HG02642 (cell line): ENCODE measurements around the gene CSNK1G1.

Experiments used
- ATAC-seq: cut with Tn5 transposase; IDR thresholded peaks from one replicate; pipeline ENCODE4 v1.9.1; 2021; ENCODE audit warnings: mild to moderate bottlenecking; ENCODE audit not compliant: unreplicated experiment, poor library complexity

The CSNK1G1 gene

DNA sequence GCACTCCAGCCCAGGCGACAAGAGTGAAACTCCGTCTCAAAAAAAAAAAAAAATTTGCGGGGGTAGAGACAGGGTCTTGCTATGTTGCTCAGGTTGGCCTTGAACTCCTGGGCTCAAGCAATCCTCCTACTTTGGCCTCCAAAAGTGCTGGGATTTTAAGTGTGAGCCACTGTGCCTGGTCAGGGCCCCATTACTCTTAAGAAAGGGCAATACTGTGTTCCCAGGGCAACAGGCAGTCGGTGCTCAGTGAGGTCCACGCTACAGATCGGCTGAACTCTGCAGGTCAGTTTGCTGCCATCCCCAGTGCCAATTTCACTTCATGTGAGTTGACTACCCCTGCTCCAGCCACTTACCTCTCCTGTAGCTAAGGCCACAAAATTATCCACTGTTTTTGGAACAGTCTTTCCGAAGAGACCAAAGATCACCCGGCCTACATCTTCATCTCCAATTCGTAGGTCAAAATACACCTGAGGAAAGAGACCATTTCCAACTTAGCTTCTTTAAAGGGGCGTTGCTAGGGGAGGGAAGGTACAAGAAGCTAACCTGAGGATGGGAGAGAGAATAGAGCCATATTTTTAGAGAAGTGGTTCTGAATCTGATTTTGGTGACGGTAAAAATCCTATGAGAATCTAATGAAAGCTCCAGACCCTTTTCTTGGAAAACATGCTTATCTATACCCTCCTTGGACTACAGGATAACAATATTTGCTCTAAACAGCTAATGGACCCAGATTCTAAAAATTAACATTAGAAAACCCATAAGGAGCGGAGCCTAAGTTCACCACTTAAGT is 194.1 kb downstream of the CSNK1G1 start:
- no peak for ATAC-seq

DNA sequence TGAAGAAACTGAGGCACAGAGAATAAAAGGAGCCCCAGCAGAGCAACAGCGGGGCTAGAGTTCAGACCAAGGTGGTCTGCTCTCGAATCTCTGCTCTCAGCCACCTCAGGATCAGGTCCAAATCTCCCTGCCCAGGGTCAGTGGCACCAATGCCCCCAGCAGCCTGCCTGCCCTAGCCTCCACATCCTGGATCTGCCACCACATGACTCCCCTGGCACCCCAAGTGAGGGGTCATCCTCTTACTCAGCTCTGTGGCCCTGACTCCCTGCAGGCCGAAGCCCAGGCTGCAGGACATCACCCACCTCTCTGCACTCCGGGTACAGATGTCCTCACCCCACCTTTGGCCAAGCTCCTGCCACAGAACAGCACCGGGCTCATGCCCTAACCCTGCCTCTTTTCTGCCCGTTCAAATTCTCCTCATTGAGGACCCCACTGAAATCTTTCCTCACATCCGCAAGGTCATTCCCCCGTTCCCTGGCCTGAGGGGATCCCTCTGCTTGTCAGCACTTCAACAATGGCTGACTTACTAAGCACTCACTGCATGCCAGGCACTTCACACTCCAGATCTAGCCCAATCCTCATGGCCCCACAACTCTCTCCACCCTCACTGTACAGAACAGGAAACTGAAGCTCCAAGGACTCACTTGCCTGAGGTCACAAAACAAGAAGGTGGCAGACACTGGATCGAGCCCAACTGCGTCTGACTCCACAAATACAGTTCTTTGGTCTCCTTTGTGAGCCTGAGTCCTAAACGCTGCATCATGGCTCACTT is 197.4 kb downstream of the CSNK1G1 start:
- no peak for ATAC-seq

DNA sequence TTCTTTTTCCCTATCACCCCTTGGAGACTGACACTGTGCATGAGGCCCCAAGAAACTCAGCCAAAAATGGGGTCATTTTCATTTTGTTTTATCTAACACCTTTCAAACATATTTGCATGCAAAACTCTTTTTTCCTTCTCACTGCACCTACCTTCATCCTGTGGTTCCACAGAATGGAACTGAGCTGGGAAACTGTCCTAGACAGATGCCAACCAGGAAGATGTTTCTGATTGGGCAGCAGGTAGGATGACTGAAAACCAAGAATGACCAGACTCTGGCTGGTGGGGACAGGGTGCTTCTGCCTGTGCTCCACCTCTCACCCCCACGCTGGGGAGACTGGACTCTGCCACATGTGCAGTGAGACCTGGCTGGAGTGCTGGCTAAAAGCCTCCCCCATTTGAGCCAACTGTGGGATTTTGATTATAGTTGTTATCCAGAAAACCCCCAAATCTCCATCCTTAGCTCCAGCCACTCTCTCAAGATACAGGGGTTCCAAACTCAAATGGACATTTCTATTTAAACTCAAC is 198.3 kb downstream of the CSNK1G1 start:
- no peak for ATAC-seq

DNA sequence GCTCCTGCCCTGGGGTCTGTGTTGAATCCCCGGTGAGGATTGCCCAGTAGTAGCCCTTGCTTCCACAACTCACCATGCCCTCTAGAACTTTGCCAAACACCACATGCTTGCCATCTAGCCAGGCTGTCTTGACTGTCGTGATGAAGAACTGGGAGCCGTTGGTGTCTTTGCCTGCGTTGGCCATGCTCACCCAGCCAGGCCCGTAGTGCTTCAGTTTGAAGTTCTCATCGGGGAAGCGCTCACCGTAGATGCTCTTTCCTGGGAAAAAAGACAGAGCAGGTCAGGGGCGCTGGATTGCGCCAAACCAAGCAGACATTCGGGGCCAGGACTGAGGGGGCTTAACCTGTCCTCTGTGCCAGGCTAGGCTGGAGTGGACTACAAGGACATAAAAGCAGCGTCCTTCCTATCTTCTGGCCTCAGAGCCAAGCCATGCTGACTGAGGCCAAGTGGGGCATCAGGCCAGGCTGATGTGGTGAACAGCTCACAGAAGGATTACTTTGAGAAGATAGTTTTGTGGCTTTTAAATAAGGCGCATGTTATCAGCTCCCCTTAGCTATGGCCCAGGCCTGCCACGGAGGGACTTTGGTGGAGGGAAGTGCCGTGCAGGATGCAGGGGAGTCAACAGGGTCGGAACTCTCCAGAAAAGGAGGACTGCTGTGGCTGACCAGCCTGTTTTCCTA is 199.2 kb downstream of the CSNK1G1 start:
- ATAC-seq, result no peak

DNA sequence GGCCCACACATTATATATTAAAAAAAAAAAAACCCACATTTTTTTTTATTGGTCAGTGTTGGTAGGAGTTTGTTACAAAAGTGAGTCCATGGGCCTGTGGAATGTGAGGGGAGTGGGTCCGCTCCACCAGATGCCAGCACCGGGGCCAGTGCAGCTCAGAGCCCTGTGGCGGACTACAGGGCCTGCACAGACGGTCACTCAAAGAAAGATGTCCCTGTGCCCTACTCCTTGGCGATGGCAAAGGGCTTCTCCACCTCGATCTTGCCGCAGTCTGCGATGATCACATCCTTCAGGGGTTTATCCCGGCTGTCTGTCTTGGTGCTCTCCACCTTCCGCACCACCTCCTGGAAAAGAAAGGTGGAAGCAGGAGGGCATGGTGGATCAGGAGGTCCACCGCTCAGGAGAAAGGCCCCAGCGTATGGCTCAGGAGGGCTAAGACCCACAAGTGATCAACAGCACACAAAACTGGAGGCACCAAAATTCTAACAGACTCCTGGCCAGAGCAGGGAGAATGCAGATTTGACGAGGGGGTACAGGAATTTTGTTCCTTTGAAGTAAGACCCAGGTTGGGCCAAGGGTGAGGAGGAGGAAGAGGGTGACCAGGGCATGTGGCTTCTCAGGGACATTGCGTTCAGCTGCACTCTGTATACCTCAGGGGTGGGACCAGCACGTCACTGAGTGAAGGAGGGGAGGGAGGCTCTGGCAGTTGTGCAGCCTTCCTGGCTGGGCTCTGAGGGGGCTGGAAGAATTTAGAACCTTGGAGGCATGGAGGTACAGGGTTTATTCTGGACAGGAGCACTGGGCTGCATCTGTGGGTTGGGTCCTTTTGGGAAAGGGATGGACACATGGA is 199.9 kb downstream of the CSNK1G1 start:
- no peak for ATAC-seq

DNA sequence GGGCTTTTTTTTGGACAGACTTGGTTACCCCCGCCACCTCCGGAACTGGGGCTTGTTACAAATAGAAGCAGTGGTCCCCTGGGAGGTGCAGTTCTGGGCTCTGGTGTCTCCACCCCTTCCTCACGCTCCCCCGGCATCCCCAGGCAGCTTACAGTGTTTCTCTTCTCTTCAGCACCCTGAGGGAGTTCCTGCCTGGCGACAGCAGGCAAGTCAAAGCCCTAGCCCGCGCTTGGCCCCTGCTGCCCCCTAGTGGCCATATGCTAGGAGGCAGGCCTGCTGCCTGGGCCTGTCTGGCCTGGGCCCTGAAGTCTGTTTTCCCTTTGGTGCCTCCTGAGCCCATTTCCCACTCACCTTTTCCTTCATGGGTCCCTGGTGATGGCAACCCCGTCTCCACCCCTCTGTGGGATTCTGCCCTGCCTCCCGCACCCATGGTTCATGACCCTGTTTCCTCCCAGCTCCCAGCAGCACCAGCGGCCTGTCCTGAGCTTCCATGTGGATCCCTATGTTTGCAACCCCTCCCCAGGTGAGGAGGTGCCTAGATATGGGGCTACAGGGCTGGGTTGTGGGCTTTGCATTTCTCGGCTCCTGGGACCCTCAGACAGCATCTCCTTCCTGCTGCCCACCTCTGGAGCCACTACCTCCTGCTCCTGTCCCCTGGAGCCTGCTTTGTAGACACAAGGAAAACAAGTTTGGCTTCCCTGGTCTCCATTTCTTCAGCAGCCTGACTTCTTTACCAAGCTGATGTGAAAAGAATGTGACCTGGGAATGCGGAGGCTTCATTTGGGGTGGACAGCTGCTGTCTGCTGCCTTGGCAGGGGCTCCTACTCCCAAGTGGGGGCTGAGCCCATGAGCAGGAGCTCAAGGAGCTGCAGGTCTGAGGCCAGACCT is 202.2 kb downstream of the CSNK1G1 start:
- ATAC-seq, result peak; percentile 54

DNA sequence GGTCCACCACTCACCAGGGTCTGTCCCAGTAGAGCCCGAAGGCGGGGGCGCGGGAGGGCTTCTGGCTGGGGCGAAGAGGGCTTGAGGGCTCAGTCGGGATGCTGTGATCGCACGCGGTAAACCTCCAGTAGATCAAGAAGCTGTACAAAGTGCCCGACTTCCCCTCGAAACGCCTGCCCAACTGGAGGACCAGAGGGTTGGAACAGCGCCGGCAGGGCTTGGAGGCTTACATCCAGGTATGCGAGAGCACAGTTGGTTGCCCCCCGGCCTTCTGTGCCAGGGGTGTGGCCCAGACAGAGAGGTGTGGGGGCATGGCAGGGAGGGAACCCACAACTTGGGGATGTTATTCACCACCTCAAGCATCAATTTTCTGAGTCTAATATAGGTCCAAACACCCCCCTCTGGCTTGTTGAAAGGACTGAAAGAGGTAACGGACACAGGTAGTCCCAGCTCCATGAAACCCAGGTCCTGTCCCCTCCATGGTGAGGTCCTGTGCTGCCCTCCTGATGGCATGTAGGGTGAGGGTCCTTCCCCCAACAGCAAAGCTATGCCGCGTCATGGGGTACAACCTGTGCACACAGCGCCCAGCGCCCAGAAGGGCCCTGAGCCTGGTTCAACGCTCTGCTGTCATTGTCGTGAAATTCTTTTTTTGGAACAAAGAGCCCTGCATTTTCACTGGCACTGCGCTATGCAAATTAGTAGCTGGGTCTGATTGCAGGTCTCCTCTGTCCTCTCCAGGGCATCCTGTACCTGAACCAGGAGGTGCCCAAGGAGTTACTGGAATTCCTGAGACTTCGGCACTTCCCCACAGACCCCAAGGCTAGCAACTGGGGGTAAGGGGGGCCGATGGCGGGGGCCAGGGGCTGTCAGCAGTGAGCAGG is 203.2 kb downstream of the CSNK1G1 start:
- ATAC-seq, result peak; percentile 12

DNA sequence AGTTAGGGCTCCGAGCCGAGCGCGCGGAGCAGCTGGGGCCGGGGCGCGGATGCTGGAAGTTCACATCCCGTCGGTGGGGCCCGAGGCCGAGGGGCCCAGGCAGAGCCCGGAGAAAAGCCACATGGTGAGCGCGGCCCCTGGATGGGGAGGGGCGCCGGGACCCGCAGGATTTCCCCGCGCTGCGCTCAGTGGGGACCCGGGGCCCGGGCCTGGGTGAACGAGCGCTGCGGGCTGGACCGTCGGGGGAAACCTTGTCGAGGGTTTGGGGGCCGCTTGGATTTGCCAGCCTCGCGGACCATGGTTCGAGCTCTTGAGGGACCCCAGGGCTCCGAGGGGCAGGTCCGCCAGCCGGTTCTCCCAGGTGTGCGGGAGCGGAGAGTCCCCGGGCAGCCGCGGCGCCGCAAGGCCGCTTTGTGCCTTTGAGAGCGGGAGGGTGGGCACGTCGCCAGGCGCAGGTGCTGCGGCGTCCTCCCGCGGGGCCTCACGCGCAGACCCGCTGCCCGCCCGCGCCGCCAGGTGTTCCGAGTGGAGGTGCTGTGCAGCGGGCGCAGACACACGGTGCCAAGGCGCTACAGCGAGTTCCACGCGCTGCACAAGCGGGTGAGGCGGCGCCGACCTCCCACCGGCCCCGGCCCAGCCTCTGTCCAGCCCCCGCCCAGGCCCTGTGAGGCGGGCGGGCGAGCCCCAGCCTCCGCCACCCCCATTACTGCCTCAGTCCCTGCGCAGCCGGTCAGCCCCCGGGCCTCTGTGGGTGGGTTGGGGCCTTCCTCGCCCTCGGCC is 204.1 kb downstream of the CSNK1G1 start, which contains the start of gene SNX22:
SNX22 (plus strand) TSS at position 5 of the 780 bp plus-strand sequence; CDS start at position 50, 45 bp downstream.
- ATAC-seq, result peak; percentile 10

DNA sequence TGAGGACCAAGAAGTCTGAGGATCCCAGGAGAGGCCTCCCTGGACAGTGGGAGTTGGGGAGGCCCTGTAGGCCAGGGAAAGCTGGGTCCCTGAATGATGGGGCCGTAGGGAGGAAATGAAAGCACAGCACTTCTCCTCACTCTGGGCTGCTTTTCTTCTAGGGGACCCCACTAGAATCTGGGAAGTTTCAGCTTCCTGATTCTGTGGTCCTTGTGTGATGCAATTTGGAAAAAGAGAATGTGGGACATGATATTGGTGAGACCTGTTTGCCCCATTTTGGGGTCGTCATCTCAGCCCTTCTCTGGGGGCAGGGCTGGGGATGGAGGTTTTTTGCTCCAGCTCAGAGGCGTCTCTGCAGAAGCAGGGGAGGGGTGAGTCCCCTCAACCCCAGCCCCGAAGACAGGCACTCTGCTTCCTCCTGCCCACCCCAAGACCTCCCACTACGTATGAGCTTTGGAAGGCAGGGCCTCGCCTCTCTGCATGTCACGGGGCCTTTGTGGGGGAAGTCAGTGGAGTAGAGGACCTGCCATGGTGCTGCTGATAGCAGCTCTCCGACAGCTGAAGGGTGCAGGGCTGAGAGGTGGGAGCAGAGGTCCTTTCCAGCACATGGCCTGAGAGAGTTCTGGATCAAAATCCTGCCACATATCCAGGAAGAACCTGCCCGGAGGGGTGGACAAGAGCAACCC is 205.9 kb downstream of the CSNK1G1 start:
- no peak for ATAC-seq

DNA sequence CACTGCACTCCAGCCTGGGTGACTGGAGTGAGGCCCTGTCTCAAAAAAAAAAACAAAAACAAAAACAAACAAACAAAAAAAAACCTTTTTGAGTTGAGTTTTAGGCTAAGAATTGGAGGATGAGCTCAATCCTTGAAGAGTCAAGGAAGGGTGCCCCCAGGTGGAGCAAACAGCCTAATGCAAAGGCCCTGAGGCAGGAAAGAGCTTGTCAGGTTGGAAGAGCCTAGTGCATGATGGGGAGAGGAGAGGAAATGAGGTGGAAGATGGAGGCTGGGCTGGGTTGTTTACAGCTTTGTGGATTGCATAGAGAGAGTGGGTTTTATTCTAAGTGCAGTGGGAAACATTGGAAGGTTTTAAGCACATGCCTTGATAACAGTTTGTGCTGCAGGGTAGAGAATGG is 206.5 kb downstream of the CSNK1G1 start:
- ATAC-seq, result no peak

DNA sequence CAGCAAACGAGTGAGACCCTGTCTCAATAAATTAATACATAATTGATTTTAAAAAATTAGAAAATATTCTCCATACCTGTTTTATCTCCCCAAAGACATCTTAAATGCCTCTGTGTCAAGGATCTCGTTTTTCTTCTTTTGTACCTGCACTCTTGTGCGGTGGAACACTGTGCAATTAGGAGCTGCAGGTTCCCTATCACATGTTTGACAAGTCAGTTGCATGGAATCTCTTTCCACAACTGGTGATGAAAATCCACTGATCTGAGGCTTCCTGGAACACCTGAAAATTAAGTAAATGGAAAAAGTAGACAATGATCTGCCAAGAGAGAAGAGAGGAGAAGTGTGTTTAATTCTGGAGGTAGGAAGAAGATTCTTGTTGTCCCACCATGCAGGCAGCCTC is 207.4 kb downstream of the CSNK1G1 start:
- no peak for ATAC-seq

DNA sequence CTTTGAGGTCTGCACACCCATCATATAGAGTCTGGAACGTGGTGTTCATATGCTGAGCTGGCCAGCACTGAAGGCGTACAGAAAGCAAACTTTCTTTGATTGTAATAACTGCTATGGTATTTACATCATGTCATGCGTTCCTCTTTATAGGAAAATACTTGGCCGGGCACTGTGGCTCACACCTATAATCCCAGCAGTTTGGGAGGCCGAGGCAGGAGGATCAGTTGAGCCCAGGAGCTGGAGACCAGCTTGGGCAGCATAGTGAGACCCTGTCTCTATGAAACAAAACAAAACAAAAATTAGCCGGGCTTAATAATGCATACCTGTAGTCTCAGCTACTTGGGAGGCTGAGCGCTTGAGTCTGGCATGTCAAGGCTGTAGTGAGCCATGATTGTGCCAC is 207.8 kb downstream of the CSNK1G1 start:
- ATAC-seq, result no peak

DNA sequence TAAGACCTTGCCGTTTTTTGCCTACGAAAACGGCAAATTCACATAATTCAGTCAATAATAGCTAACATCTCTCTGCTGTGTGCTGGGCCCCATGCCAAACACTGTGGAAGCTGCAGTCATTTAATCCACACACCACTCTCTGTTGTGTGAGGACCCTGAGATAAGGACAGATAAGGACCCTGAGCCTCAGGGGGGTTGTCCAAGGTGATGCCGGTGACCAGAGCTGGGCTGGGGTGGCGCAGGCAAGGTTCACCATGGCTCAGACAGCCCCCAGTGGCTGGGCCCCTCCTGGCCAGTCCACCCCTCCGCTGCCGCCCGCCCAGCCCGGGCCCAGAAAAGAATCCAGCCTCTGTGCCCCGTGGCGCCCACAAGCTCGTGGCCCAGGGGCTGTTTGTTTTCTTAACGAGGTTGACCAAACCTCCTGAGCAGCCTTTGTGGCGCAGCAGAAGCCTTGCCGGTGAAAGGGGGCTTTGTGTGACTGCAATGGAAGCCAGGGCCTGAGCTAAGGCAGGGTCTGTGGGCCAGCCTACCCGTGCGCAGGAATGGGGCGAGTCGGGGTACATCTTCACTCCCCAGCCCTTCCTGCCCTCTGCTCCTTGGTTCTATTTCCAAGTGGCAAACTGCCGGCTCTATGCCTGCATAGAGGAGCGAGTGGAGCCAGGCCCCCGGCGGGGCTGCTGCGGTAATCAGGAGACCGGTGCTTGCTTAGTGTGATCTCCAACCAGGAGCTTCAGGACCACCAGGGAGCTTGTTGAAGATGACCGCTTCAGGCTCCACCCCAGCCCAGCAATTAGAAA is 208.9 kb downstream of the CSNK1G1 start:
- ATAC-seq, result no peak

DNA sequence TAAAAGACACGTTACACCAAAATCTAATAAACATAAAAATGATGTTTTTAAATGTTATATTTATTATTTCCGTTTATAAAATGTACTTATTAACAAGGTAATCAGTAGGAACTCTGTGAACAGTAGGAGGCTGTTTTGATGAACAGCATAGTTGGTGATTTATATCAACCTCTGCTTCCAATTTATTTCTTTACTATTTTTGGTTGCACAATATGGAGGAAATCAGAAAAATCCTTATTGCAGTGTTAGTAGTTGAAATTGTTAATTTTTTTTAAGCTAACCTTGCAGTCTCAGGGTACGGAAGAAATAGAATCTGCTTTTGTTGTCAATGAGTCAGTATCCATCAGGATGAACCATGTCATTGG is 209.5 kb downstream of the CSNK1G1 start:
- ATAC-seq, result no peak

DNA sequence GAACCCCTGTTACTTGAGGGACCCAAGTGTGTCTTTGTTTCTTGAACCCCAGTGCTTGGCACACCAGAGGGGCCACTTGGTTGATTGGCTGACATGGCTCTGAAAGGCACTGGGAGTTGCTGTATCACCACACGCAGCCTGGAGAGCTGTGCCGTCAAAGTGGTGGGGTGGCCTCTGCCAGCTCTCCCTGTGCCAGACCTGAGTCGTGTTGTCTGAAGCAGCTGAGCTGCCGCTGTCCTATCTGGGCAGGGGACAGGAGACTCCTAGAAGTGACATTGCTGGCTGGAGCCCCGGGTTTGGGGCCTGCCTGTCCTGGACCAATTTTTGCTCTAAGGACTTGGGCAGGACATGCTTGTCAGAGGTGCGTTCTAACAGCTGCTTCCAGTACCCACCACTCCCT is 209.9 kb downstream of the CSNK1G1 start:
- no peak for ATAC-seq
